Lower leg skin (tissue), 3 donors: ENCODE data around the gene PEX7.
"Not testable (repeated sequence)": the region's sequence is repeated elsewhere in the genome, so short reads cannot be mapped to it uniquely, and the experiment has no call there.

ENCODE experiments used
- CTCF ChIP-seq, 3 donors: fragments of 450-650 bp; IDR thresholded peaks; one replicate each; pipeline ENCODE4 v1.5.1; 2016; ENCODE audit warnings: antibody characterized with exemption in 3 of 3, mild to moderate bottlenecking in 3 of 3, moderate library complexity in 2 of 3
- POLR2A ChIP-seq, 2 donors: fragments of 450-650 bp; IDR thresholded peaks; one replicate each; pipeline ENCODE4 v1.6.1; 2016 to 2017; ENCODE audit warnings: antibody characterized with exemption in 2 of 2, mild to moderate bottlenecking in 1 of 2, moderate library complexity in 1 of 2

GRCh38 chr6:136949957-136950356 lies 127.6 kb downstream of the PEX7 start:
- not testable (repeated sequence) for TF ChIP-seq CTCF, POLR2A (IDR thresholded peaks at IDR 0.05)
